CD4-positive, alpha-beta T cell (primary cell): ENCODE data around the gene ST6GAL2. TPM values are rescaled to one million over a fixed set of nuclear protein-coding genes. Genes with fewer than 3 reads are reported as not detected.

Source experiments
- ATAC-seq: fragments of 200-7000 bp; cut with Tn5 transposase; one replicate; pipeline ENCODE4 v1.10.0; 2022; ENCODE audit warnings: mild to moderate bottlenecking; ENCODE audit not compliant: poor library complexity
- CTCF ChIA-PET: fragments of 350-600 bp; sonication (Branson Sonifier 250); formaldehyde crosslinking; loops from one replicate; lab custom pipeline; 2021; ENCODE audit warnings: antibody characterized with exemption, inconsistent platforms; lab: Charles Lee
- POLR2A ChIA-PET: fragments of 350-600 bp; sonication (Branson Sonifier 250); formaldehyde crosslinking; loops from one replicate; lab custom pipeline; 2021; ENCODE audit warnings: antibody characterized with exemption, inconsistent platforms; lab: Charles Lee
- DNase-seq, 14 experiments: peaks; one replicate each; pipeline ENCODE4 v3.0.0-alpha.2; 2013 to 2020; ENCODE audit warnings: mixed read lengths in 2 of 14
- H3K27ac ChIP-seq, 2 donors: one replicate each; pipeline versions ENCODE4 v1.5.1 to v1.7.0; 2013; ENCODE audit warnings: low read length in 2 of 2, low read depth in 1 of 2, mild to moderate bottlenecking in 1 of 2
- H3K27me3 ChIP-seq, 2 experiments: 1 replicate in 1 of 2; 2 replicates in 1 of 2; pipeline versions ENCODE4 v1.6.1 to v1.7.0; 2013; ENCODE audit warnings: low read length in 2 of 2, control low read depth in 1 of 2, mild to moderate bottlenecking in 1 of 2, moderate library complexity in 1 of 2; ENCODE audit not compliant: insufficient read depth in 2 of 2, control insufficient read depth in 1 of 2
- H3K36me3 ChIP-seq: one replicate; pipeline ENCODE4 v1.6.1; 2013; ENCODE audit warnings: low read length, control low read depth; ENCODE audit not compliant: insufficient read depth
- H3K4me1 ChIP-seq: one replicate; pipeline ENCODE4 v1.6.1; 2013; ENCODE audit warnings: low read length, control low read depth; ENCODE audit not compliant: insufficient read depth
- H3K4me3 ChIP-seq: one replicate; pipeline ENCODE4 v1.5.1; 2013; ENCODE audit warnings: mild to moderate bottlenecking, low read length, moderate library complexity
- H3K9me3 ChIP-seq, 2 experiments: 1 replicate in 1 of 2; 2 replicates in 1 of 2; pipeline versions ENCODE4 v1.6.1 to v1.7.0; 2013; ENCODE audit warnings: low read length in 2 of 2, mild to moderate bottlenecking in 2 of 2, control low read depth in 1 of 2, moderate library complexity in 1 of 2; ENCODE audit not compliant: control insufficient read depth in 1 of 2, insufficient read depth in 1 of 2
- H3K27ac Mint-ChIP-seq: one replicate; pipeline ENCODE4 v1.8.0; 2020; ENCODE audit warnings: mixed read lengths
- H3K27me3 Mint-ChIP-seq: one replicate; pipeline ENCODE4 v1.8.0; 2021; ENCODE audit warnings: mixed read lengths
- H3K36me3 Mint-ChIP-seq: one replicate; pipeline ENCODE4 v1.8.0; 2021; ENCODE audit warnings: low read depth, mixed read lengths
- H3K4me1 Mint-ChIP-seq: one replicate; pipeline ENCODE4 v1.8.0; 2021; ENCODE audit warnings: low read depth, mixed read lengths
- H3K4me3 Mint-ChIP-seq: one replicate; pipeline ENCODE4 v1.8.0; 2020; ENCODE audit warnings: mild to moderate bottlenecking, mixed read lengths
- H3K9me3 Mint-ChIP-seq: one replicate; pipeline ENCODE4 v1.8.0; 2020; ENCODE audit warnings: mixed read lengths
- CTCF ChIP-seq: fragments of 200-600 bp; IDR thresholded peaks from one replicate; pipeline ENCODE4 v1.8.0; 2022; ENCODE audit warnings: antibody characterized with exemption, mild to moderate bottlenecking
- intact Hi-C, 2 experiments: fragments of 100-400 bp; cut with DNase I in 1 of 2; cut with micrococcal nuclease in 1 of 2; formaldehyde crosslinking; loops; one replicate each; pipeline versions ENCODE4 v1.15.1 to v1.9.0; 2023 to 2025; cut with DNase I, micrococcal nuclease
- total RNA-seq, 174 experiments: library from RNA in 2 of 174; stranded (reverse) in 2 of 174; gene quantifications; one replicate each; pipeline ENCODE4 v1.2.3 and lab custom pipeline; 2021 to 2026

ST6GAL2 gene
- total RNA-seq, 2 experiments from 2014 or later = not detected

- H3K9me3 Mint-ChIP-seq = peaks cover 4% of the 10 kb centered on the region
- Histone ChIP-seq H3K4me1 (no peaks in the 10 kb centered on the region), H3K4me3 (no peak overlapping the region), H3K9me3 (peaks cover 0 to 3% of the 10 kb centered on the region in 2 experiments), H3K27ac (no peak overlapping the region), H3K27me3 (no peaks in the 10 kb centered on the region), H3K36me3 (no peaks in the 10 kb centered on the region)
- TF ChIP-seq CTCF = no peak
- DNase-seq (no peak), ATAC-seq (no peak)
- no peak overlapping the region for H3K27ac Mint-ChIP-seq
- intact Hi-C loops = no loop called here
- H3K36me3 Mint-ChIP-seq = no peaks in the 10 kb centered on the region
- H3K27me3 Mint-ChIP-seq = no peaks in the 10 kb centered on the region
- no peak overlapping the region for H3K4me3 Mint-ChIP-seq
- ChIA-PET CTCF (no interaction called here), POLR2A (no interaction called here)
- H3K4me1 Mint-ChIP-seq = no peaks in the 10 kb centered on the region
These were observed 32.3 kb downstream of the ST6GAL2 start for GRCh38 chr2:106853631-106854030.

- POLR2A ChIA-PET = no interaction called here
- H3K4me1 Mint-ChIP-seq = no peaks in the 10 kb centered on the region
These were observed 34.0 kb downstream of the ST6GAL2 start for GRCh38 chr2:106851881-106852501.

GRCh38 chr2:106851087-106851874, 34.7 kb downstream of the ST6GAL2 start:
- no peak overlapping the region for H3K4me3 Mint-ChIP-seq
- POLR2A ChIA-PET = no interaction called here
- no peak for DNase-seq

More at GRCh38 chr2:106851881-106852501, 34.0 kb downstream of the ST6GAL2 start:
- Histone ChIP-seq H3K27me3 (no peaks in the 10 kb centered on the region), H3K4me1 (no peaks in the 10 kb centered on the region), H3K27ac (no peak overlapping the region), H3K9me3 (no peaks in the 10 kb centered on the region), H3K36me3 (no peaks in the 10 kb centered on the region), H3K4me3 (no peak overlapping the region)
- ATAC-seq = no peak
- Mint-ChIP-seq H3K36me3 (no peaks in the 10 kb centered on the region), H3K27me3 (no peaks in the 10 kb centered on the region), H3K4me3 (no peak overlapping the region), H3K9me3 (no peaks in the 10 kb centered on the region), H3K27ac (no peak overlapping the region)
- CTCF ChIA-PET = no interaction called here
- no peak for TF ChIP-seq CTCF
- intact Hi-C loops = no loop called here
- DNase-seq = no peak

More at GRCh38 chr2:106851087-106851874, 34.7 kb downstream of the ST6GAL2 start:
- Histone ChIP-seq H3K4me3 (no peak overlapping the region), H3K9me3 (no peaks in the 10 kb centered on the region), H3K36me3 (no peaks in the 10 kb centered on the region), H3K4me1 (no peaks in the 10 kb centered on the region), H3K27me3 (no peaks in the 10 kb centered on the region), H3K27ac (no peak overlapping the region)
- Mint-ChIP-seq H3K4me1 (no peaks in the 10 kb centered on the region), H3K27ac (no peak overlapping the region), H3K9me3 (no peaks in the 10 kb centered on the region), H3K27me3 (no peaks in the 10 kb centered on the region), H3K36me3 (no peaks in the 10 kb centered on the region)
- CTCF ChIA-PET = no interaction called here
- ATAC-seq = no peak
- intact Hi-C loops = no loop called here
- TF ChIP-seq CTCF = no peak
